Measurements from ENCODE around the gene FHAD1. TPM values are rescaled to one million over a fixed set of nuclear protein-coding genes. Genes with fewer than 3 reads are reported as not detected.

Gene FHAD1
- total RNA-seq, 1 experiment from 2014 or later, result 3.5 TPM

DNA sequence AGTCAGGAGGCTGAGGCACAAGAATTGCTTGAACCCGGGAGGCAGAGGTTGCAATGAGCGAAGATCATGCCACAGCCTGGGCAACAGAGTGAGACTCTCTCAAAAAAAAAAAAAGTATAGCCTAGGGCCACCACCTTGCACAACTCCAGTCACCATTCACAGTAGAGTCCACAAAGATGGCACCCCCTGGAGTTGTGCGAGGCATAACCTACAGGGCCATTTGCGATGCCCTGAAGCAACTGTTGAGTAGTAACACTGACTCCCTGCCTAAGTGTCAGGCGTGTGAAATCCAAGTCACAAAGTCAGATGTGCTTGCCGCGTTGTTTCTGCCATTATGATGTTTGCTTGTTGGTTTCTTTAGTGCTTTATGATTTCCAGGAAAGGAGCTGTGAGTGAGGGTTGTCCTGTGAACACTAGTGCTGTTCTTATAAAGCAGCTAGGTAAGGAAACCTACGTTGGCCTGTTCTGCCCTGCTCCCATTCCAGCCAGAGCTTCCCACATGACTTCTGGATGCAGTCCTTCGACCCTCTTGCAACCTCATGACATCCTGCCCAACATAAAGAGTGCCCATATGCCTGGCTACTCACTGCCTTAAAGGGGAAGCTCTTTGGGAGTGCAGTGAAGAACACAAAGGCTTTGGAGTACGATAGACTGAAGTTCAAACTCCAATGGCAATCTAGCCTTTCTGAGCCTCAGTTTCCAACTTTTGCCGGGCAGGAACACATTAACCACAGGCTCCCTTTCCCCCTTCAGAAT, 29.8 kb downstream of the FHAD1 start:
- no peak for ATAC-seq
- Histone ChIP-seq H3K79me2 (ENCODE audit: insufficient read depth, low read length) (no peaks in the 10 kb centered on the region), H3K27ac (ENCODE audit: low read depth, low read length) (no peak overlapping the region), H3K4me1 (ENCODE audit: control insufficient read depth in 1 of 2, insufficient read depth in 2 of 2, low read length in 2 of 2) (peaks cover 0 to 13% of the 10 kb centered on the region in 2 experiments; a peak in 2 of 4 replicates), H3K9ac (ENCODE audit: low read length) (no peak overlapping the region), H3K27me3 (ENCODE audit: insufficient read depth, low read length) (no peaks in the 10 kb centered on the region), H3K4me3 (replicated peaks in 1 of 2; ENCODE audit: low read depth in 1 of 2, low read length in 2 of 2) (no peak overlapping the region), H3K9me2 (ENCODE audit: insufficient read depth) (no peaks in the 10 kb centered on the region), H3K9me3 (ENCODE audit: control insufficient read depth in 1 of 2, insufficient read depth in 1 of 2, low read depth in 1 of 2, low read length in 2 of 2) (no peaks in the 10 kb centered on the region), H3K36me3 (ENCODE audit: control insufficient read depth in 1 of 2, insufficient read depth in 2 of 2, low read length in 2 of 2) (no peaks in the 10 kb centered on the region), H2AFZ (ENCODE audit: low read depth, low read length, poor library complexity, severe bottlenecking) (no peak overlapping the region), H4K20me1 (ENCODE audit: insufficient read depth) (no peaks in the 10 kb centered on the region), H3K4me2 (ENCODE audit: low read length) (no peak overlapping the region)
- ChIA-PET RAD21 (ENCODE audit: low non-redundant PET in 1 of 2, low total read pairs in 2 of 2, uncharacterized antibody in 2 of 2, unreplicated experiment in 2 of 2) (no interaction called here), CTCF (interaction anchor here (1.1 kb wide), 1 partner anchor 123 kb away, joined by 3 read pairs; the partner anchor contains the start of gene TMEM51), POLR2A (interaction anchor here (0.6 kb wide), 1 partner anchor 110 kb away, joined by 3 read pairs; no protein-coding TSS in a partner anchor)
- TF ChIP-seq ZNF274 (IDR thresholded peaks at IDR 0.05; ENCODE audit: low read depth, low read length), result no peak
- TF ChIP-seq, protein P1, sequence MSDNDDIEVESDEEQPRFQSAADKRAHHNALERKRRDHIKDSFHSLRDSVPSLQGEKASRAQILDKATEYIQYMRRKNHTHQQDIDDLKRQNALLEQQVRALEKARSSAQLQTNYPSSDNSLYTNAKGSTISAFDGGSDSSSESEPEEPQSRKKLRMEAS (IDR thresholded peaks at IDR 0.05), result no peak
- no peak for DNase-seq (ENCODE audit: low read depth, low spot score)
- intact Hi-C loops (cut with micrococcal nuclease), result no loop called here
- no TSS peak for BruUV-seq (replicated peaks)

DNA sequence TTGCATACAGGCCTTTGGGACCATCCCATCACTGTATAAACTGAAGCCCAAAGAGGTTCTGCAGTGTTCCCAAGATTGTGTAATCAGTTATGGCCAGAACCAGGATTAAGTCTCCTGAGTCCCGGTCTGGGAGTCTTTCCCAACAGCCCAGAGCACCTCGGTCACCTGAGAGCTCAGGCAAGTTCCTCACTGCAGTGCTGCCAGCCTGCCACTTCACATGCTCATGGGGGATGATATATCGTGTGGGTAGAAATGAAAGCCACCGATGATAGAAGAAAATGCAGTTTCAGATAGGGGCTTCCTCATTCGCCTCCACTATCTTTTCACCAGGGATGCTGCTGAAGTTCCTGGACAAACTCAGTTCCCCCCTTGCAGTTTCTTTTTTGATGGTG, 30.4 kb downstream of the FHAD1 start:
- peaks cover 0 to 8% of the 10 kb centered on the region in 2 experiments; a peak in 2 of 4 replicates for H3K4me1 ChIP-seq (ENCODE audit: control insufficient read depth in 1 of 2, insufficient read depth in 2 of 2, low read length in 2 of 2)
- no peaks in the 10 kb centered on the region for H4K20me1 ChIP-seq (ENCODE audit: insufficient read depth)
- TF ChIP-seq CEBPB (IDR thresholded peaks at IDR 0.05; ENCODE audit: low read depth), result no peak
- TF ChIP-seq, protein P2, sequence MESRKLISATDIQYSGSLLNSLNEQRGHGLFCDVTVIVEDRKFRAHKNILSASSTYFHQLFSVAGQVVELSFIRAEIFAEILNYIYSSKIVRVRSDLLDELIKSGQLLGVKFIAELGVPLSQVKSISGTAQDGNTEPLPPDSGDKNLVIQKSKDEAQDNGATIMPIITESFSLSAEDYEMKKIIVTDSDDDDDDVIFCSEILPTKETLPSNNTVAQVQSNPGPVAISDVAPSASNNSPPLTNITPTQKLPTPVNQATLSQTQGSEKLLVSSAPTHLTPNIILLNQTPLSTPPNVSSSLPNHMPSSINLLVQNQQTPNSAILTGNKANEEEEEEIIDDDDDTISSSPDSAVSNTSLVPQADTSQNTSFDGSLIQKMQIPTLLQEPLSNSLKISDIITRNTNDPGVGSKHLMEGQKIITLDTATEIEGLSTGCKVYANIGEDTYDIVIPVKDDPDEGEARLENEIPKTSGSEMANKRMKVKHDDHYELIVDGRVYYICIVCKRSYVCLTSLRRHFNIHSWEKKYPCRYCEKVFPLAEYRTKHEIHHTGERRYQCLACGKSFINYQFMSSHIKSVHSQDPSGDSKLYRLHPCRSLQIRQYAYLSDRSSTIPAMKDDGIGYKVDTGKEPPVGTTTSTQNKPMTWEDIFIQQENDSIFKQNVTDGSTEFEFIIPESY (IDR thresholded peaks at IDR 0.05; ENCODE audit: extremely low read depth, insufficient replicate concordance, low read length), result no peak
- TF ChIP-seq FOSL1 (IDR thresholded peaks at IDR 0.05; ENCODE audit: low read depth), result no peak
- no peak for TF ChIP-seq POLR2AphosphoS5 (IDR thresholded peaks at IDR 0.05; ENCODE audit: low read depth, low read length)
- TF ChIP-seq, protein P1 (IDR thresholded peaks at IDR 0.05), result no peak
- no peak for TF ChIP-seq EZH2 (IDR thresholded peaks at IDR 0.05)
- TF ChIP-seq JUND (IDR thresholded peaks at IDR 0.05), result no peak
- no peaks in the 10 kb centered on the region for H3K9me3 ChIP-seq (ENCODE audit: control insufficient read depth in 1 of 2, insufficient read depth in 1 of 2, low read depth in 1 of 2, low read length in 2 of 2)
- H3K36me3 ChIP-seq (ENCODE audit: control insufficient read depth in 1 of 2, insufficient read depth in 2 of 2, low read length in 2 of 2), result no peaks in the 10 kb centered on the region
- no peak overlapping the region for H2AFZ ChIP-seq (ENCODE audit: low read depth, low read length, poor library complexity, severe bottlenecking)
- ATAC-seq (no peak), DNase-seq (ENCODE audit: low read depth, low spot score) (no peak)
- no TSS peak for BruUV-seq (replicated peaks)
- H3K79me2 ChIP-seq (ENCODE audit: insufficient read depth, low read length), result no peaks in the 10 kb centered on the region
- intact Hi-C loops (cut with micrococcal nuclease), result no loop called here
- no peaks in the 10 kb centered on the region for H3K9me2 ChIP-seq (ENCODE audit: insufficient read depth)
- no peak overlapping the region for H3K4me3 ChIP-seq (replicated peaks in 1 of 2; ENCODE audit: low read depth in 1 of 2, low read length in 2 of 2)
- H3K4me2 ChIP-seq (ENCODE audit: low read length), result no peak overlapping the region
- H3K27ac ChIP-seq (ENCODE audit: low read depth, low read length), result no peak overlapping the region
- POLR2A ChIA-PET, result interaction anchor here (0.6 kb wide), 1 partner anchor 111 kb away, joined by 3 read pairs; no protein-coding TSS in a partner anchor
- RAD21 ChIA-PET (ENCODE audit: low non-redundant PET in 1 of 2, low total read pairs in 2 of 2, uncharacterized antibody in 2 of 2, unreplicated experiment in 2 of 2), result no interaction called here
- CTCF ChIA-PET, result no interaction called here
- no peak overlapping the region for H3K9ac ChIP-seq (ENCODE audit: low read length)
- H3K27me3 ChIP-seq (ENCODE audit: insufficient read depth, low read length), result no peaks in the 10 kb centered on the region

Data from HCT116 (cell line).